SK-N-SH treated with all-trans-retinoic acid at 6 μM for 48 hours (cell line): ENCODE measurements around the gene PCED1A.

Experiments
- ATAC-seq: fragments of 200-7000 bp; cut with Tn5 transposase; 3 replicates; pipeline ENCODE4 v1.9.1; 2020; ENCODE audit warnings: mild to moderate bottlenecking, moderate library complexity
- ARNTL ChIP-seq: fragments of 450-650 bp; formaldehyde crosslinking; IDR thresholded peaks from 2 replicates; pipeline ENCODE4 v1.5.0; 2020; ENCODE audit warnings: low read depth, mild to moderate bottlenecking, moderate library complexity, borderline replicate concordance
- BACH2 ChIP-seq: fragments of 250-450 bp; sonication (Bioruptor Pico); IDR thresholded peaks from 2 replicates; pipeline ENCODE4 v1.9.0; 2021; ENCODE audit warnings: mild to moderate bottlenecking, borderline replicate concordance
- CREB5 ChIP-seq: fragments of 250-450 bp; sonication (Bioruptor Pico); IDR thresholded peaks from 2 replicates; pipeline ENCODE4 v1.5.1; 2020; ENCODE audit warnings: low read depth, mild to moderate bottlenecking, moderate library complexity
- CSDC2 ChIP-seq: fragments of 250-450 bp; sonication (Bioruptor Pico); IDR thresholded peaks from 2 replicates; pipeline ENCODE4 v1.5.0; 2020; ENCODE audit warnings: mild to moderate bottlenecking, moderate library complexity
- GLIS3 ChIP-seq: fragments of 250-450 bp; sonication (Bioruptor Pico); IDR thresholded peaks from 2 replicates; pipeline ENCODE4 v1.5.0; 2020; ENCODE audit warnings: mild to moderate bottlenecking, moderate library complexity
- ISL1 ChIP-seq: fragments of 250-450 bp; sonication (Bioruptor Pico); IDR thresholded peaks from 2 replicates; pipeline ENCODE4 v2.1.2; 2022; ENCODE audit warnings: mild to moderate bottlenecking, moderate library complexity
- PPARA ChIP-seq: fragments of 250-450 bp; sonication (Bioruptor Pico); IDR thresholded peaks from 2 replicates; pipeline ENCODE4 v1.5.0; 2020; ENCODE audit warnings: mild to moderate bottlenecking, borderline replicate concordance
- RARB ChIP-seq: fragments of 250-450 bp; sonication (Bioruptor Pico); IDR thresholded peaks from 2 replicates; pipeline ENCODE4 v1.8.0; 2021; ENCODE audit warnings: mild to moderate bottlenecking, moderate library complexity
- SNAI2 ChIP-seq: fragments of 250-450 bp; sonication (Bioruptor Pico); IDR thresholded peaks from 2 replicates; pipeline ENCODE4 v1.5.0; 2020; ENCODE audit warnings: mild to moderate bottlenecking, moderate library complexity
- TOX ChIP-seq: fragments of 250-450 bp; sonication (Bioruptor Pico); IDR thresholded peaks from 2 replicates; pipeline ENCODE4 v1.8.0; 2021; ENCODE audit warnings: mild to moderate bottlenecking, moderate library complexity, borderline replicate concordance
- TSHZ2 ChIP-seq: fragments of 250-450 bp; sonication (Bioruptor Pico); IDR thresholded peaks from 2 replicates; pipeline ENCODE4 v1.5.0; 2020; ENCODE audit warnings: mild to moderate bottlenecking, moderate library complexity
- ZC3H10 ChIP-seq: fragments of 250-450 bp; sonication (Bioruptor Pico); IDR thresholded peaks from 2 replicates; pipeline ENCODE4 v1.5.1; 2021; ENCODE audit warnings: mild to moderate bottlenecking, moderate library complexity
- ZFP3 ChIP-seq: fragments of 250-450 bp; sonication (Bioruptor Pico); IDR thresholded peaks from 2 replicates; pipeline ENCODE4 v1.5.0; 2020; ENCODE audit warnings: mild to moderate bottlenecking, moderate library complexity
- ZFP30 ChIP-seq: fragments of 450-650 bp; formaldehyde crosslinking; IDR thresholded peaks from 2 replicates; pipeline ENCODE4 v1.5.0; 2022; ENCODE audit warnings: mild to moderate bottlenecking, moderate library complexity
- ZNF565 ChIP-seq: fragments of 450-650 bp; formaldehyde crosslinking; conservative IDR thresholded peaks from 2 replicates; pipeline ENCODE4 v1.5.0; 2020; ENCODE audit warnings: low read depth, mild to moderate bottlenecking, moderate library complexity
- ZNF70 ChIP-seq: fragments of 450-650 bp; formaldehyde crosslinking; IDR thresholded peaks from 2 replicates; pipeline ENCODE4 v1.5.0; 2020; ENCODE audit warnings: mild to moderate bottlenecking, moderate library complexity
- ZNF8 ChIP-seq: fragments of 450-650 bp; formaldehyde crosslinking; IDR thresholded peaks from 2 replicates; pipeline ENCODE4 v1.5.0; 2020; ENCODE audit warnings: mild to moderate bottlenecking, moderate library complexity
- TF ChIP-seq, protein P1 (sequence below): fragments of 250-450 bp; sonication (Bioruptor Pico); IDR thresholded peaks from 2 replicates; pipeline ENCODE4 v1.8.0; 2020; ENCODE audit warnings: mild to moderate bottlenecking, moderate library complexity, borderline replicate concordance
- TF ChIP-seq, protein P2 (sequence below): fragments of 250-450 bp; sonication (Bioruptor Pico); IDR thresholded peaks from 2 replicates; pipeline ENCODE4 v1.5.1; 2021; ENCODE audit warnings: mild to moderate bottlenecking, moderate library complexity
- TF ChIP-seq, protein P3 (sequence below): fragments of 250-450 bp; sonication (Bioruptor Pico); IDR thresholded peaks from 2 replicates; pipeline ENCODE4 v1.8.0; 2021; ENCODE audit warnings: low read depth, mild to moderate bottlenecking, moderate library complexity, borderline replicate concordance

The PCED1A gene

GRCh38 chr20:2797136-2797983, 43.1 kb downstream of the PCED1A start (continued):
- TF ChIP-seq ZFP30 (CRISPR knock-in tag), result no peak

- no peak for TF ChIP-seq ZC3H10
- TF ChIP-seq ISL1 (CRISPR knock-in tag), result no peak
- no peak for TF ChIP-seq TSHZ2 (CRISPR knock-in tag)
- TF ChIP-seq CSDC2 (CRISPR knock-in tag), result no peak
- no peak for TF ChIP-seq RARB (CRISPR knock-in tag)
- ATAC-seq, result no peak
Observed at GRCh38 chr20:2796011-2796660, 44.3 kb downstream of the PCED1A start.

DNA sequence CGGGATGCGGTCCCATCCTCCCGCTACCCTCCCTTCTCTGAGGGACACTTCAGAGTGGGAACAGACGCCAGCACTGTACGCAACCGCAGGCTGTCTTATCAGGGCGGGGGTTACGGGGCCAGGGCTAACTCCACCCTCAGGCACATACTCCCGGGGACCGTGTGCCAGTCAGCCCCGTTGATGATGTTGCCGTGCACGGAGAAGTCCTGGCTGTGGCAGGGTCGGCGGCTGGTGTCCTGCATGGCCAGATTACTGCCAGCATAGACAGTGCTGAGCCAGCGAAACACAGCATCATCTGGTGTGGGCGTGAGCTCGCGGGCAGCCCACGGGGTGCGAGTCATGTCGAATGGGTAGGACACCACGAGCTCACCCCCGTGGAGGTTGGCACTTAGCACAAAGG, 45.0 kb downstream of the PCED1A start:
- no peak for ATAC-seq
- TF ChIP-seq CREB5 (no peak), SNAI2 (no peak), ZFP3 (CRISPR knock-in tag) (no peak), PPARA (CRISPR knock-in tag) (no peak), BACH2 (CRISPR knock-in tag) (no peak), ZC3H10 (no peak), ZNF565 (CRISPR knock-in tag) (no peak), ZNF8 (CRISPR knock-in tag) (no peak), TOX (CRISPR knock-in tag) (no peak), GLIS3 (CRISPR knock-in tag) (no peak), ZNF70 (CRISPR knock-in tag) (no peak), ARNTL (CRISPR knock-in tag) (no peak), RARB (CRISPR knock-in tag) (no peak), ISL1 (CRISPR knock-in tag) (no peak)
- TF ChIP-seq, protein P1, sequence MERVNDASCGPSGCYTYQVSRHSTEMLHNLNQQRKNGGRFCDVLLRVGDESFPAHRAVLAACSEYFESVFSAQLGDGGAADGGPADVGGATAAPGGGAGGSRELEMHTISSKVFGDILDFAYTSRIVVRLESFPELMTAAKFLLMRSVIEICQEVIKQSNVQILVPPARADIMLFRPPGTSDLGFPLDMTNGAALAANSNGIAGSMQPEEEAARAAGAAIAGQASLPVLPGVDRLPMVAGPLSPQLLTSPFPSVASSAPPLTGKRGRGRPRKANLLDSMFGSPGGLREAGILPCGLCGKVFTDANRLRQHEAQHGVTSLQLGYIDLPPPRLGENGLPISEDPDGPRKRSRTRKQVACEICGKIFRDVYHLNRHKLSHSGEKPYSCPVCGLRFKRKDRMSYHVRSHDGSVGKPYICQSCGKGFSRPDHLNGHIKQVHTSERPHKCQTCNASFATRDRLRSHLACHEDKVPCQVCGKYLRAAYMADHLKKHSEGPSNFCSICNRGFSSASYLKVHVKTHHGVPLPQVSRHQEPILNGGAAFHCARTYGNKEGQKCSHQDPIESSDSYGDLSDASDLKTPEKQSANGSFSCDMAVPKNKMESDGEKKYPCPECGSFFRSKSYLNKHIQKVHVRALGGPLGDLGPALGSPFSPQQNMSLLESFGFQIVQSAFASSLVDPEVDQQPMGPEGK (CRISPR knock-in tag), result no peak
- TF ChIP-seq, protein P2, sequence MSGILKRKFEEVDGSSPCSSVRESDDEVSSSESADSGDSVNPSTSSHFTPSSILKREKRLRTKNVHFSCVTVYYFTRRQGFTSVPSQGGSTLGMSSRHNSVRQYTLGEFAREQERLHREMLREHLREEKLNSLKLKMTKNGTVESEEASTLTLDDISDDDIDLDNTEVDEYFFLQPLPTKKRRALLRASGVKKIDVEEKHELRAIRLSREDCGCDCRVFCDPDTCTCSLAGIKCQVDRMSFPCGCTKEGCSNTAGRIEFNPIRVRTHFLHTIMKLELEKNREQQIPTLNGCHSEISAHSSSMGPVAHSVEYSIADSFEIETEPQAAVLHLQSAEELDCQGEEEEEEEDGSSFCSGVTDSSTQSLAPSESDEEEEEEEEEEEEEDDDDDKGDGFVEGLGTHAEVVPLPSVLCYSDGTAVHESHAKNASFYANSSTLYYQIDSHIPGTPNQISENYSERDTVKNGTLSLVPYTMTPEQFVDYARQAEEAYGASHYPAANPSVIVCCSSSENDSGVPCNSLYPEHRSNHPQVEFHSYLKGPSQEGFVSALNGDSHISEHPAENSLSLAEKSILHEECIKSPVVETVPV, result no peak
- TF ChIP-seq, protein P3, sequence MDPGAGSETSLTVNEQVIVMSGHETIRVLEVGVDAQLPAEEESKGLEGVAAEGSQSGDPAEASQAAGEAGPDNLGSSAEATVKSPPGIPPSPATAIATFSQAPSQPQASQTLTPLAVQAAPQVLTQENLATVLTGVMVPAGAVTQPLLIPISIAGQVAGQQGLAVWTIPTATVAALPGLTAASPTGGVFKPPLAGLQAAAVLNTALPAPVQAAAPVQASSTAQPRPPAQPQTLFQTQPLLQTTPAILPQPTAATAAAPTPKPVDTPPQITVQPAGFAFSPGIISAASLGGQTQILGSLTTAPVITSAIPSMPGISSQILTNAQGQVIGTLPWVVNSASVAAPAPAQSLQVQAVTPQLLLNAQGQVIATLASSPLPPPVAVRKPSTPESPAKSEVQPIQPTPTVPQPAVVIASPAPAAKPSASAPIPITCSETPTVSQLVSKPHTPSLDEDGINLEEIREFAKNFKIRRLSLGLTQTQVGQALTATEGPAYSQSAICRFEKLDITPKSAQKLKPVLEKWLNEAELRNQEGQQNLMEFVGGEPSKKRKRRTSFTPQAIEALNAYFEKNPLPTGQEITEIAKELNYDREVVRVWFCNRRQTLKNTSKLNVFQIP, result no peak
- TF ChIP-seq, all 23 proteins: peak for 0
